Fibroblast of gingiva (primary cell): ENCODE data around the gene GPC2.
"Not testable (repeated sequence)": the region's sequence is repeated elsewhere in the genome, so short reads cannot be mapped to it uniquely, and the experiment has no call there.

Experiments used
- DNase-seq: peaks from one replicate; pipeline ENCODE4 v3.0.0-alpha.2; 2011; ENCODE audit warnings: low read depth

Gene GPC2

GRCh38 chr7:100148559-100149328 is 28.4 kb downstream of the GPC2 start, which contains the start of gene LAMTOR4:
TSS of gene LAMTOR4 (plus strand) at chr7:100148918. CDS start at chr7:100148973, 55 bp downstream.
- peak; percentile 99 for DNase-seq

GRCh38 chr7:100148225-100148558 is 29.0 kb downstream of the GPC2 start:
- no peak for DNase-seq

GRCh38 chr7:100147278-100147677 is 29.9 kb downstream of the GPC2 start:
- no peak for DNase-seq

- peak; percentile 41 for DNase-seq
Observed at GRCh38 chr7:100146350-100146749, 30.8 kb downstream of the GPC2 start.

GRCh38 chr7:100142461-100142860 is 34.7 kb downstream of the GPC2 start:
- no peak for DNase-seq

- DNase-seq, result no peak
Observed at GRCh38 chr7:100141555-100141949, 35.6 kb downstream of the GPC2 start.

GRCh38 chr7:100137851-100138760 is 39.1 kb downstream of the GPC2 start:
- DNase-seq, result no peak

- peak; percentile 44 for DNase-seq
Observed at GRCh38 chr7:100132697-100133151, 44.5 kb downstream of the GPC2 start.

- no peak for DNase-seq
Observed at GRCh38 chr7:100132126-100132525, 45.1 kb downstream of the GPC2 start.

- peak; percentile 18 for DNase-seq
Observed at GRCh38 chr7:100130608-100131453, 46.4 kb downstream of the GPC2 start.

- DNase-seq, result not testable (repeated sequence)
Observed at GRCh38 chr7:100130220-100130607, 47.0 kb downstream of the GPC2 start.

GRCh38 chr7:100128637-100128963 is 48.6 kb downstream of the GPC2 start:
- no peak for DNase-seq

- DNase-seq, result no peak
Observed at GRCh38 chr7:100127866-100128636, 49.1 kb downstream of the GPC2 start.

GRCh38 chr7:100126931-100127865 is 50.0 kb downstream of the GPC2 start, which contains the start of gene MBLAC1:
TSS of gene MBLAC1 (plus strand) at chr7:100126967. CDS start at chr7:100127396, 429 bp downstream.
- peak; percentile 93 for DNase-seq

GRCh38 chr7:100126239-100126930 is 50.8 kb downstream of the GPC2 start:
- no peak for DNase-seq

GRCh38 chr7:100124301-100125230 is 52.6 kb downstream of the GPC2 start:
- DNase-seq, result no peak

- no peak for DNase-seq
Observed at GRCh38 chr7:100122568-100122967, 54.6 kb downstream of the GPC2 start.

GRCh38 chr7:100122067-100122466 is 55.1 kb downstream of the GPC2 start:
- DNase-seq, result no peak

GRCh38 chr7:100120733-100121036 is 56.5 kb downstream of the GPC2 start:
- no peak for DNase-seq
